Type B pancreatic cell (in vitro differentiated cells): ENCODE data around the gene DGLUCY. TPM values are rescaled to one million over a fixed set of nuclear protein-coding genes. Genes with fewer than 3 reads are reported as not detected.

ENCODE experiments used
- DNase-seq: peaks from one replicate; pipeline ENCODE4 v3.0.0; 2021; ENCODE audit warnings: mixed read lengths; ENCODE audit not compliant: unreplicated experiment; ENCODE audit errors: extremely low spot score
- H3K27ac Mint-ChIP-seq: 2 replicates; pipeline ENCODE4 v1.8.0; 2021; ENCODE audit warnings: mild to moderate bottlenecking, mixed read lengths
- H3K27me3 Mint-ChIP-seq: 2 replicates; pipeline ENCODE4 v1.8.0; 2021; ENCODE audit warnings: mixed read lengths
- H3K36me3 Mint-ChIP-seq: 2 replicates; pipeline ENCODE4 v1.8.0; 2021; ENCODE audit warnings: mixed read lengths
- H3K4me1 Mint-ChIP-seq: one replicate; pipeline ENCODE4 v1.8.0; 2021; ENCODE audit warnings: mixed read lengths; ENCODE audit not compliant: unreplicated experiment
- H3K4me3 Mint-ChIP-seq: 2 replicates; pipeline ENCODE4 v1.8.0; 2021; ENCODE audit warnings: mild to moderate bottlenecking, mixed read lengths
- H3K9me3 Mint-ChIP-seq: 2 replicates; pipeline ENCODE4 v1.8.0; 2021; ENCODE audit warnings: mixed read lengths
- CTCF ChIP-seq: fragments of 200-600 bp; sonication (generic); conservative IDR thresholded peaks from 2 replicates; pipeline ENCODE4 v1.5.0; 2021; ENCODE audit warnings: antibody characterized with exemption, mild to moderate bottlenecking
- total RNA-seq: library from RNA; stranded (reverse); gene quantifications from 2 replicates; pipeline ENCODE4 v1.2.1, GENCODE V29; 2021; ENCODE audit warnings: low replicate concordance

Gene DGLUCY
- total RNA-seq, 1 donor from 2014 or later = 37.5 TPM

- Mint-ChIP-seq H3K4me3 (no peak overlapping the region), H3K9me3 (no peaks in the 10 kb centered on the region), H3K27me3 (peaks cover 32% of the 10 kb centered on the region), H3K27ac (no peak overlapping the region), H3K4me1 (peaks cover 15% of the 10 kb centered on the region), H3K36me3 (no peaks in the 10 kb centered on the region)
- DNase-seq = no peak
- TF ChIP-seq CTCF = no peak
These were observed 142.8 kb downstream of the DGLUCY start for GRCh38 chr14:91256661-91257060.

GRCh38 chr14:91257328-91258010, 143.6 kb downstream of the DGLUCY start:
- Mint-ChIP-seq H3K36me3 (no peaks in the 10 kb centered on the region), H3K9me3 (no peaks in the 10 kb centered on the region), H3K27ac (peak overlapping the region; percentile 48), H3K4me1 (peaks cover 15% of the 10 kb centered on the region), H3K4me3 (no peak overlapping the region), H3K27me3 (peaks cover 31% of the 10 kb centered on the region)
- DNase-seq = no peak
- no peak for TF ChIP-seq CTCF

GRCh38 chr14:91258011-91258618, 144.2 kb downstream of the DGLUCY start:
- Mint-ChIP-seq H3K36me3 (no peaks in the 10 kb centered on the region), H3K4me3 (no peak overlapping the region), H3K27ac (no peak overlapping the region), H3K4me1 (peaks cover 18% of the 10 kb centered on the region), H3K27me3 (peaks cover 31% of the 10 kb centered on the region), H3K9me3 (no peaks in the 10 kb centered on the region)
- TF ChIP-seq CTCF = no peak
- DNase-seq = no peak

GRCh38 chr14:91258876-91259275, 145.0 kb downstream of the DGLUCY start:
- DNase-seq = no peak
- H3K36me3 Mint-ChIP-seq = no peaks in the 10 kb centered on the region
- H3K9me3 Mint-ChIP-seq = no peaks in the 10 kb centered on the region
- no peak overlapping the region for H3K4me3 Mint-ChIP-seq
- peaks cover 39% of the 10 kb centered on the region for H3K27me3 Mint-ChIP-seq
- H3K27ac Mint-ChIP-seq = no peak overlapping the region
- TF ChIP-seq CTCF = no peak
- H3K4me1 Mint-ChIP-seq = peaks cover 26% of the 10 kb centered on the region

GRCh38 chr14:91261115-91261514, 147.2 kb downstream of the DGLUCY start:
- DNase-seq = no peak
- H3K4me3 Mint-ChIP-seq = no peak overlapping the region
- no peaks in the 10 kb centered on the region for H3K36me3 Mint-ChIP-seq
- H3K27ac Mint-ChIP-seq = no peak overlapping the region
- H3K9me3 Mint-ChIP-seq = no peaks in the 10 kb centered on the region
- H3K4me1 Mint-ChIP-seq = peaks cover 34% of the 10 kb centered on the region
- TF ChIP-seq CTCF = no peak
- peaks cover 41% of the 10 kb centered on the region for H3K27me3 Mint-ChIP-seq
